Large intestine (tissue), 12 donors: ENCODE data around the gene WNT9B. TPM values are rescaled to one million over a fixed set of nuclear protein-coding genes. Genes with fewer than 3 reads are reported as not detected.
A peak's percentile ranks its signal among the peaks of the same experiment; 100 is the strongest.

Experiments used
- DNase-seq, 2 donors: peaks; one replicate each; pipeline versions ENCODE4 v3.0.0 to v3.0.0-alpha.2; 2013
- H3K27ac ChIP-seq: one replicate; pipeline ENCODE4 v1.5.1; 2013; ENCODE audit warnings: low read length
- H3K27me3 ChIP-seq: 2 replicates; pipeline ENCODE4 v1.6.1; 2013; ENCODE audit warnings: low read length; ENCODE audit not compliant: control insufficient read depth, insufficient read depth
- H3K36me3 ChIP-seq: 2 replicates; pipeline ENCODE4 v1.6.1; 2013; ENCODE audit warnings: low read length; ENCODE audit not compliant: control insufficient read depth, insufficient read depth
- H3K4me1 ChIP-seq: one replicate; pipeline ENCODE4 v1.6.1; 2013; ENCODE audit warnings: low read length; ENCODE audit not compliant: control insufficient read depth, insufficient read depth
- H3K4me3 ChIP-seq: one replicate; pipeline ENCODE4 v1.5.1; 2013; ENCODE audit warnings: low read length
- H3K9me3 ChIP-seq: one replicate; pipeline ENCODE4 v1.6.1; 2013; ENCODE audit warnings: mild to moderate bottlenecking, low read depth, low read length, moderate library complexity; ENCODE audit not compliant: control insufficient read depth
- WGBS: methylation state at CpG from one replicate; pipeline ENCODE4 v1.1.5; 2013; ENCODE audit warnings: low lambda C conversion rate; ENCODE audit not compliant: insufficient coverage; 5-methylcytosine and 5-hydroxymethylcytosine counted together
- long read RNA-seq, 11 donors: transcript quantifications; one replicate each; lab custom pipeline, GENCODE V29; 2026
- polyA plus RNA-seq: library from polyadenylated mRNA; unstranded; fragments of 120-200 nt; gene quantifications from one replicate; pipeline ENCODE4 v1.2.1, GENCODE V29; 2013

WNT9B gene
- polyA plus RNA-seq: not detected
- long read RNA-seq, donor 1: 0 reads
- long read RNA-seq, donor 2: 0 reads
- long read RNA-seq, donor 3: 0 reads
- long read RNA-seq, donor 4: 0 reads
- long read RNA-seq, donor 5: 0 reads
- long read RNA-seq, donor 6: 0 reads
- long read RNA-seq, donor 7: 0 reads
- long read RNA-seq, donor 8: 0 reads
- long read RNA-seq, donor 9: 0 reads
- long read RNA-seq, donor 10: 0 reads
- long read RNA-seq, donor 11, partial matches to known transcripts: 0 of 1 reads
- long read RNA-seq, donor 11, other reads (novel, unspliced or antisense): 0 of 1 reads

GRCh38 chr17:46851029-46851741, at the start of gene WNT9B:
TSS of gene WNT9B (plus strand) at chr17:46851583. CDS start at chr17:46851639, 56 bp downstream.
- Histone ChIP-seq H3K36me3 (no peaks in the 10 kb centered on the region), H3K9me3 (peaks cover 3% of the 10 kb centered on the region), H3K27ac (no peak within 1 kb of the TSS), H3K27me3 (peaks cover 39% of the 10 kb centered on the region), H3K4me1 (peaks cover 17% of the 10 kb centered on the region), H3K4me3 (peak within 1 kb of the TSS; percentile 56)
- DNase-seq: peak; percentile 72 to 90
- WGBS: no CpG with 5 or more reads among the region's 75 CpGs

GRCh38 chr17:46802800-46803199, 48.6 kb upstream of the WNT9B start:
- Histone ChIP-seq H3K9me3 (no peaks in the 10 kb centered on the region), H3K4me3 (no peak overlapping the region), H3K27ac (no peak overlapping the region), H3K27me3 (no peaks in the 10 kb centered on the region), H3K36me3 (no peaks in the 10 kb centered on the region), H3K4me1 (no peaks in the 10 kb centered on the region)
- WGBS: no CpG with 5 or more reads among the region's 7 CpGs
- no peak for DNase-seq

DNA sequence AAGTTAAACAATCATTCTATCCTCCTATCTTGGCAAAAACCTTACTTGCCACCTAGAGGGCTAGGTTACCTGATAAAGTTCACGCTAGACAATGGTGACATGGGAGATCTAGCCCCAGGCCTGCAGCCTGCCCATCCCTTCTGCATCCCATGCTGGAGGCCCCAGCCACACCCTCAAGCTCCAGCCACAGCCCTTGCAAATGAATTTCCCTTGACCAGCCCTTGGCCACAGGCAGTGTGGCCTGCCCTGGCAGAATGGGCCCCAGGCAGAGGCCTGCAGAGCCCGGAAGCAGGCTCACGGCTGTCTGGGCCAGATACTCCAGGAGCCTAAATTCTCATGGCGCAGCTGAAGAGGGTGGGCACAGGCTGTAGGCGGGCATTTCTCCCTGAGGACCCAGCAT, 47.8 kb upstream of the WNT9B start:
- Histone ChIP-seq H3K4me1 (no peaks in the 10 kb centered on the region), H3K36me3 (no peaks in the 10 kb centered on the region), H3K4me3 (no peak overlapping the region), H3K27me3 (no peaks in the 10 kb centered on the region), H3K9me3 (no peaks in the 10 kb centered on the region), H3K27ac (no peak overlapping the region)
- DNase-seq: no peak
- WGBS: no CpG with 5 or more reads among the region's 5 CpGs

DNA sequence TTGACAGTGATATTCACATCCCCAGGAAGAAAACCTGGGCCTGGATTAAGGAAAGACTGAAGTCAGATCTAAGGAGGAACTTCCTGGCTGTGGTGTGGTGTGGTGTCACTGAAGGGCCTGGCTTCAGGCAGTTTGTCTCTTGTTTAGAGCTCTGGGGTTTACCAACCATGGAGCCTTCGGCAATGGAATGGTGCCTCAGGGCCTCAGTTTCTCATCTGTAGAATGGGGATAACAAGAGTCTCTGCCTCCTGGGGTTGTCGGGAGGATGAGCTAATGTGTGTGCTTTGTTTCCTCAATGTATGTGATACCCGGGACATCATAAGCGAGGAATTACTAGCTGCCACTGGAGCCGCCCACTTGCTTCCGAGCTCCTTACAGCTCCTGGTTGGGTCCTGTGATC, 45.6 kb upstream of the WNT9B start:
- 100% methylated on average over 1 of the region's 6 CpGs for WGBS
- Histone ChIP-seq H3K27me3 (no peaks in the 10 kb centered on the region), H3K36me3 (no peaks in the 10 kb centered on the region), H3K4me1 (no peaks in the 10 kb centered on the region), H3K9me3 (no peaks in the 10 kb centered on the region), H3K27ac (no peak overlapping the region), H3K4me3 (no peak overlapping the region)
- DNase-seq: no peak

DNA sequence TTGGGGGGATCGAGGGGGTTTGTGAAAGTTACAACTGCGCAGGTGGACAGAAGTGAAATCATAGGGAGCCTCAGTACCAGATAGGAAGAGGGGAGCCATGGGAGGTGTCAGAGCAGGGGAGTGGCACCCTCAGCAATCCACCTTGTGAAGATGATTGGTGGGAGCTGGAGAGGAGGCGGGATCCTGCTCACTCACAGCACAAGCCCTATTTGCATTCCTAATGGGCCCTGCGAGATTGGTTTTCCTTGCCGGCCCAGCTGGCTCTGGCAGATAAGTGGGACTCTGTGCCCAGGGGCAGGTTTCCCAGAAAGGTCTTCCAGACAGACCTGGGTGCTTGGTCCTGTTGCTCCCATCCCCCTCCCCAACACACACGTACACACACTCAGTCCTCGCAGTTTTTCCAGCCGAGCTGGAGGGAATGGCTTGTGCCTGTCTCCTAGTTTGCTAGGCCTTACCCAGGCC, 42.2 kb upstream of the WNT9B start:
- no peak for DNase-seq
- no peaks in the 10 kb centered on the region for H3K9me3 ChIP-seq

GRCh38 chr17:46810837-46811236, 40.5 kb upstream of the WNT9B start:
- WGBS: no CpG with 5 or more reads among the region's 10 CpGs
- Histone ChIP-seq H3K36me3 (no peaks in the 10 kb centered on the region), H3K4me3 (no peak overlapping the region), H3K27me3 (peaks cover 42% of the 10 kb centered on the region), H3K9me3 (no peaks in the 10 kb centered on the region), H3K27ac (no peak overlapping the region), H3K4me1 (no peaks in the 10 kb centered on the region)
- DNase-seq: no peak

More for the DNA sequence above, 42.2 kb upstream of the WNT9B start:
- H3K4me3 ChIP-seq: no peak overlapping the region
- H3K4me1 ChIP-seq: no peaks in the 10 kb centered on the region
- H3K36me3 ChIP-seq: no peaks in the 10 kb centered on the region
- H3K27ac ChIP-seq: no peak overlapping the region
- no CpG with 5 or more reads among the region's 8 CpGs for WGBS
- H3K27me3 ChIP-seq: peaks cover 25% of the 10 kb centered on the region

- Histone ChIP-seq H3K4me1 (no peaks in the 10 kb centered on the region), H3K27me3 (peaks cover 54% of the 10 kb centered on the region)
- no peak for DNase-seq
These were observed 39.3 kb upstream of the WNT9B start for GRCh38 chr17:46811978-46812583.

GRCh38 chr17:46812624-46813318, 38.6 kb upstream of the WNT9B start:
- Histone ChIP-seq H3K9me3 (no peaks in the 10 kb centered on the region), H3K36me3 (no peaks in the 10 kb centered on the region), H3K4me1 (no peaks in the 10 kb centered on the region), H3K4me3 (no peak overlapping the region), H3K27me3 (peaks cover 61% of the 10 kb centered on the region), H3K27ac (no peak overlapping the region)
- WGBS: no CpG with 5 or more reads among the region's 6 CpGs
- no peak for DNase-seq

More at GRCh38 chr17:46811978-46812583, 39.3 kb upstream of the WNT9B start:
- Histone ChIP-seq H3K4me3 (no peak overlapping the region), H3K36me3 (no peaks in the 10 kb centered on the region), H3K9me3 (no peaks in the 10 kb centered on the region), H3K27ac (no peak overlapping the region)
- WGBS: no CpG with 5 or more reads among the region's 11 CpGs

DNA sequence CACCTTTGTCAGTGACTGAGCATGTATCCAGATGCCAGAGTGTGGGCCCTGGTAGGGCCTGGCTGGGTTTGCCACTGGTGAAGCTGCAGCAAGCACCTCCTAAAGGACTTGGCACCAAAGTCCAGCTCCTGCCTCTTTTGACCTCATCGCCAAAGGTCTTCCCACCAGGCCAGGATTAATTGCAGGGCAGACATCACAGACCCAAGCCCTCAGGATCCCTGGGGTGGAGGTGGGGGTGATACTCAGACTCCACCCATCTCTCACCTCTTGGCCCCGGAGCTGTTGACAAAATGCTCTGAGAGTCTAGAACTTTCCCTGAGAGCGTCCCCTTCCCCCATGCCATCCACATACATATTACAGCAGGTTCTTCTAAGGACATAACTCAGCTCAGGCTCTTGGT, 37.5 kb upstream of the WNT9B start:
- Histone ChIP-seq H3K4me1 (peaks cover 4% of the 10 kb centered on the region), H3K27me3 (peaks cover 73% of the 10 kb centered on the region), H3K4me3 (no peak overlapping the region), H3K36me3 (no peaks in the 10 kb centered on the region), H3K9me3 (peaks cover 4% of the 10 kb centered on the region), H3K27ac (no peak overlapping the region)
- DNase-seq: no peak
- WGBS: no CpG with 5 or more reads among the region's 3 CpGs

GRCh38 chr17:46814446-46814845, 36.9 kb upstream of the WNT9B start:
- Histone ChIP-seq H3K27me3 (peaks cover 78% of the 10 kb centered on the region), H3K36me3 (no peaks in the 10 kb centered on the region), H3K9me3 (peaks cover 9% of the 10 kb centered on the region), H3K27ac (no peak overlapping the region), H3K4me1 (peaks cover 10% of the 10 kb centered on the region), H3K4me3 (no peak overlapping the region)
- no CpG with 5 or more reads among the region's 7 CpGs for WGBS
- DNase-seq: no peak
